Liver (tissue), 9 donors: ENCODE results near the gene IL17B. TPM values are rescaled to one million over a fixed set of nuclear protein-coding genes. Genes with fewer than 3 reads are reported as not detected.

ENCODE experiments used
- DNase-seq: peaks from one replicate; pipeline ENCODE4 v3.0.0-alpha.2; 2017; ENCODE audit warnings: low spot score
- H3K27ac ChIP-seq, 2 donors: one replicate each; pipeline ENCODE4 v1.7.0; 2013; ENCODE audit warnings: inconsistent platforms in 2 of 2, low read length in 2 of 2, control low read depth in 1 of 2, low read depth in 1 of 2, mild to moderate bottlenecking in 1 of 2
- H3K27me3 ChIP-seq, 4 donors: one replicate each; pipeline versions ENCODE4 v1.6.1 to v1.7.0; 2013; ENCODE audit warnings: low read length in 3 of 4, inconsistent platforms in 1 of 4, mild to moderate bottlenecking in 1 of 4, moderate library complexity in 1 of 4; ENCODE audit not compliant: control insufficient read depth in 4 of 4, insufficient read depth in 4 of 4
- H3K36me3 ChIP-seq, 4 donors: one replicate each; pipeline versions ENCODE4 v1.6.1 to v1.7.0; 2013; ENCODE audit warnings: low read length in 3 of 4, mild to moderate bottlenecking in 3 of 4, low read depth in 1 of 4, moderate library complexity in 1 of 4; ENCODE audit not compliant: control insufficient read depth in 4 of 4, insufficient read depth in 3 of 4
- H3K4me1 ChIP-seq, 4 donors: one replicate each; pipeline versions ENCODE4 v1.6.1 to v1.7.0; 2013; ENCODE audit warnings: low read length in 3 of 4, mild to moderate bottlenecking in 3 of 4, moderate library complexity in 1 of 4; ENCODE audit not compliant: control insufficient read depth in 4 of 4, insufficient read depth in 4 of 4
- H3K4me3 ChIP-seq, 3 donors: one replicate each; pipeline versions ENCODE4 v1.6.1 to v1.7.0; 2013; ENCODE audit warnings: low read length in 3 of 3, control low read depth in 1 of 3, low read depth in 1 of 3, mild to moderate bottlenecking in 1 of 3
- H3K9ac ChIP-seq, 2 donors: one replicate each; pipeline ENCODE4 v1.7.0; 2013; ENCODE audit warnings: low read length in 2 of 2, mild to moderate bottlenecking in 2 of 2, moderate library complexity in 2 of 2, control low read depth in 1 of 2, low read depth in 1 of 2
- H3K9me3 ChIP-seq, 4 donors: one replicate each; pipeline versions ENCODE4 v1.6.1 to v1.7.0; 2013; ENCODE audit warnings: low read length in 3 of 4; ENCODE audit not compliant: control insufficient read depth in 4 of 4
- ATF3 ChIP-seq: IDR thresholded peaks from 2 replicates; pipeline ENCODE4 v1.6.1; 2016; ENCODE audit warnings: antibody characterized with exemption
- EGR1 ChIP-seq, 2 donors: IDR thresholded peaks; 2 replicates each; pipeline ENCODE4 v1.6.1; 2016 to 2018; ENCODE audit warnings: antibody characterized with exemption in 2 of 2, low read depth in 2 of 2
- FOXA2 ChIP-seq: IDR thresholded peaks from 2 replicates; pipeline ENCODE4 v1.6.1; 2016; ENCODE audit warnings: antibody characterized with exemption
- GABPA ChIP-seq, 2 donors: IDR thresholded peaks in 1 of 2; conservative IDR thresholded peaks in 1 of 2; 2 replicates each; pipeline ENCODE4 v1.6.1; 2016; ENCODE audit warnings: antibody characterized with exemption in 2 of 2, mild to moderate bottlenecking in 1 of 2, moderate library complexity in 1 of 2
- HNF4A ChIP-seq, 2 donors: conservative IDR thresholded peaks; 2 replicates each; pipeline ENCODE4 v1.6.1; 2016; ENCODE audit warnings: antibody characterized with exemption in 2 of 2, mild to moderate bottlenecking in 2 of 2
- HNF4G ChIP-seq: IDR thresholded peaks from 2 replicates; pipeline ENCODE4 v1.6.1; 2016; ENCODE audit warnings: antibody characterized with exemption
- JUND ChIP-seq, 2 donors: IDR thresholded peaks; 2 replicates each; pipeline ENCODE4 v1.6.1; 2016; ENCODE audit warnings: antibody characterized with exemption in 2 of 2
- NR2F2 ChIP-seq: IDR thresholded peaks from 2 replicates; pipeline ENCODE4 v1.6.1; 2016; ENCODE audit warnings: antibody characterized with exemption
- RAD21 ChIP-seq, 2 donors: IDR thresholded peaks; 2 replicates each; pipeline ENCODE4 v1.6.1; 2016; ENCODE audit warnings: antibody characterized with exemption in 2 of 2, mild to moderate bottlenecking in 2 of 2
- REST ChIP-seq: IDR thresholded peaks from 2 replicates; pipeline ENCODE4 v1.6.1; 2016; ENCODE audit warnings: antibody characterized with exemption, mild to moderate bottlenecking
- RXRA ChIP-seq, 2 donors: IDR thresholded peaks; 2 replicates each; pipeline ENCODE4 v1.6.1; 2017 to 2018; ENCODE audit warnings: antibody characterized with exemption in 2 of 2, mild to moderate bottlenecking in 1 of 2
- SP1 ChIP-seq: IDR thresholded peaks from 2 replicates; pipeline ENCODE4 v1.6.1; 2018; ENCODE audit warnings: antibody characterized with exemption, mild to moderate bottlenecking
- TAF1 ChIP-seq: conservative IDR thresholded peaks from 2 replicates; pipeline ENCODE4 v1.6.1; 2016; ENCODE audit warnings: antibody characterized with exemption, mild to moderate bottlenecking
- WGBS: extraction: QIAGEN DNeasy Blood & Tissue Kit; methylation state at CpG from one replicate; pipeline ENCODE4 v1.1.7; 2013; 5-methylcytosine and 5-hydroxymethylcytosine counted together
- polyA plus RNA-seq, 2 donors: library from polyadenylated mRNA; stranded (reverse) in 1 of 2; unstranded in 1 of 2; fragments of 200-250 nt in 1 of 2; fragments of >200 nt in 1 of 2; fragmentation: Nextera tagmentation in 1 of 2; extraction: Ambion mirVana in 1 of 2; gene quantifications; one replicate each; pipeline versions ENCODE4 v1.2.1 to v1.2.3, GENCODE V29; 2013 to 2015
- total RNA-seq, 2 donors: library from RNA; depleted of rRNA; stranded (reverse); fragments of >200 nt; gene quantifications; one replicate each; pipeline ENCODE4 v1.2.3, GENCODE V29; 2014
- TF ChIP-seq, protein P1 (sequence below): fragments of 150-350 bp; IDR thresholded peaks from 2 replicates; pipeline ENCODE4 v1.5.1; 2017; ENCODE audit warnings: improper control_type of control experiment, low read depth, low read length; ENCODE audit not compliant: missing input control
- TF ChIP-seq, protein P2 (sequence below): IDR thresholded peaks from 2 replicates; pipeline ENCODE4 v1.6.1; 2016; ENCODE audit warnings: antibody characterized with exemption
- TF ChIP-seq, protein P3 (sequence below): IDR thresholded peaks from 2 replicates; pipeline ENCODE4 v1.6.1; 2016; ENCODE audit warnings: antibody characterized with exemption
- donor health status: healthy.
- donor health status: healthy.
- donor health status: healthy.
- donor health status: healthy.
- donor health status: healthy.

Gene IL17B
- total and polyA plus RNA-seq, 4 donors: not detected

DNA sequence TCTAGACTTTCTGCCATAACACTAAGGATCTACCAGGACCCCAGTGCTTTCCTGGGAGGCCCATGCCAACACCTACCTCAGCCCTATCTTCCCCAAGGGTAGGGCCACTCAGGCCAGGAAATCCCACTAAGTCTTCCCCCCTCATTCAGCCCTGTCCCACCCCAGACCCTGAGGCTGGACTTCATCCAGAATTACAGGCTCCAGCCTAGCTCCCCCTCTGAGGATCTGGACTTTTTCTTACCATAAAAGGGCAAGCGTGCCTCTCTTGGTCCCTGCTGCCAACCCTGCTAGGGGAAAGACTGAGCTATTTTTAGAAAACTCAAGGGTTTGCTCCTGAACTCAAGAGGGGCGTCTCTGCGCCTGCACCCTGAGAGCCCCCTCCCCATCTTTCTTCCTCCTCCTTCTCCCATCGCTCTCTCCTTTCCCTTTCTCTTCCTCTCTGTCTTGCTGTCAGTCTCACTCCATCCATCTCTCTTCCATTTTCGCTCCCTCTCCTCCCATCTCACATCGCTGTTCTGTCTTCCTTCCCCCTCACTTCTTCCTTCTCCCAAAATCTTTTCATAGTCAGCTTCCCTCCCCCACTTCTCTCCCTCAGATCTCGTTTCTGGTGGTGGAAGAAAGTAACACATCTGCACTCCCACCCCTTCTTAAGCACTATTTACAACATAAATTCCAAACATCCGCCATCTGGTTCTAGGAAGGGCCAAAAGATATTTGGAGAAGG is 38.1 kb upstream of the IL17B start:
- Histone ChIP-seq H3K9ac (no peak overlapping the region), H3K27me3 (no peaks in the 10 kb centered on the region), H3K36me3 (no peaks in the 10 kb centered on the region), H3K27ac (no peak overlapping the region), H3K4me1 (peaks cover 0 to 3% (median 0%) of the 10 kb centered on the region in 4 donors), H3K4me3 (no peak overlapping the region), H3K9me3 (no peaks in the 10 kb centered on the region)
- 69% methylated on average over 8 of the region's 8 CpGs for WGBS
- TF ChIP-seq HNF4A (conservative IDR thresholded peaks at IDR 0.05): no peak
- no peak for TF ChIP-seq ATF3
- no peak for TF ChIP-seq NR2F2
- TF ChIP-seq EGR1 (IDR thresholded peaks at IDR 0.05; ENCODE audit: low read depth in 2 of 2): no peak
- no peak for TF ChIP-seq JUND (IDR thresholded peaks at IDR 0.05)
- no peak for TF ChIP-seq SP1
- no peak for TF ChIP-seq GABPA (IDR thresholded peaks at IDR 0.05 in 1 of 2, conservative IDR thresholded peaks at IDR 0.05 in 1 of 2)
- TF ChIP-seq RAD21 (IDR thresholded peaks at IDR 0.05): no peak
- TF ChIP-seq, protein P1, sequence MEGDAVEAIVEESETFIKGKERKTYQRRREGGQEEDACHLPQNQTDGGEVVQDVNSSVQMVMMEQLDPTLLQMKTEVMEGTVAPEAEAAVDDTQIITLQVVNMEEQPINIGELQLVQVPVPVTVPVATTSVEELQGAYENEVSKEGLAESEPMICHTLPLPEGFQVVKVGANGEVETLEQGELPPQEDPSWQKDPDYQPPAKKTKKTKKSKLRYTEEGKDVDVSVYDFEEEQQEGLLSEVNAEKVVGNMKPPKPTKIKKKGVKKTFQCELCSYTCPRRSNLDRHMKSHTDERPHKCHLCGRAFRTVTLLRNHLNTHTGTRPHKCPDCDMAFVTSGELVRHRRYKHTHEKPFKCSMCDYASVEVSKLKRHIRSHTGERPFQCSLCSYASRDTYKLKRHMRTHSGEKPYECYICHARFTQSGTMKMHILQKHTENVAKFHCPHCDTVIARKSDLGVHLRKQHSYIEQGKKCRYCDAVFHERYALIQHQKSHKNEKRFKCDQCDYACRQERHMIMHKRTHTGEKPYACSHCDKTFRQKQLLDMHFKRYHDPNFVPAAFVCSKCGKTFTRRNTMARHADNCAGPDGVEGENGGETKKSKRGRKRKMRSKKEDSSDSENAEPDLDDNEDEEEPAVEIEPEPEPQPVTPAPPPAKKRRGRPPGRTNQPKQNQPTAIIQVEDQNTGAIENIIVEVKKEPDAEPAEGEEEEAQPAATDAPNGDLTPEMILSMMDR: no peak
- TF ChIP-seq, protein P2, sequence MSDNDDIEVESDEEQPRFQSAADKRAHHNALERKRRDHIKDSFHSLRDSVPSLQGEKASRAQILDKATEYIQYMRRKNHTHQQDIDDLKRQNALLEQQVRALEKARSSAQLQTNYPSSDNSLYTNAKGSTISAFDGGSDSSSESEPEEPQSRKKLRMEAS: no peak
- no peak for TF ChIP-seq REST
- no peak for TF ChIP-seq TAF1
- TF ChIP-seq, protein P3, sequence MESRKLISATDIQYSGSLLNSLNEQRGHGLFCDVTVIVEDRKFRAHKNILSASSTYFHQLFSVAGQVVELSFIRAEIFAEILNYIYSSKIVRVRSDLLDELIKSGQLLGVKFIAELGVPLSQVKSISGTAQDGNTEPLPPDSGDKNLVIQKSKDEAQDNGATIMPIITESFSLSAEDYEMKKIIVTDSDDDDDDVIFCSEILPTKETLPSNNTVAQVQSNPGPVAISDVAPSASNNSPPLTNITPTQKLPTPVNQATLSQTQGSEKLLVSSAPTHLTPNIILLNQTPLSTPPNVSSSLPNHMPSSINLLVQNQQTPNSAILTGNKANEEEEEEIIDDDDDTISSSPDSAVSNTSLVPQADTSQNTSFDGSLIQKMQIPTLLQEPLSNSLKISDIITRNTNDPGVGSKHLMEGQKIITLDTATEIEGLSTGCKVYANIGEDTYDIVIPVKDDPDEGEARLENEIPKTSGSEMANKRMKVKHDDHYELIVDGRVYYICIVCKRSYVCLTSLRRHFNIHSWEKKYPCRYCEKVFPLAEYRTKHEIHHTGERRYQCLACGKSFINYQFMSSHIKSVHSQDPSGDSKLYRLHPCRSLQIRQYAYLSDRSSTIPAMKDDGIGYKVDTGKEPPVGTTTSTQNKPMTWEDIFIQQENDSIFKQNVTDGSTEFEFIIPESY: no peak
- no peak for TF ChIP-seq FOXA2
- TF ChIP-seq RXRA (IDR thresholded peaks at IDR 0.05): no peak
- TF ChIP-seq HNF4G: no peak
- no peak for DNase-seq
